ENCODE measurements around the gene TAF6. TPM values are rescaled to one million over a fixed set of nuclear protein-coding genes. Genes with fewer than 3 reads are reported as not detected.
A peak's percentile ranks its signal among the peaks of the same experiment; 100 is the strongest.

TAF6 gene
- total and polyA plus RNA-seq, 9 of the 15 experiments (the other 6 are each of a cell fraction or from before 2014, with no cell fraction given) = 0.78 to 78.7 (median 21.3) TPM

GRCh38 chr7:100124301-100125230, 5.4 kb upstream of the TAF6 start:
- peak overlapping the region; percentile 74 for H3K4me2 ChIP-seq (ENCODE audit: insufficient read depth, low read length)
- 50% methylated on average over 4 of the region's 4 CpGs for WGBS (ENCODE audit: insufficient coverage, low coverage, missing lambda C conversion rate)
- H3K36me3 ChIP-seq (ENCODE audit: control insufficient read depth, insufficient read depth, low read length) = no peaks in the 10 kb centered on the region
- DNase-seq (ENCODE audit: extremely low read depth in 1 of 4, low spot score in 3 of 4) = peak; percentile 48 to 80 (median 63)
- H3K9me3 ChIP-seq (replicated peaks; ENCODE audit: control insufficient read depth, insufficient read depth, low read depth, low read length) = no peaks in the 10 kb centered on the region
- 0 out of 2 replicates have a peak, but pooled peaks cover 3% of the 10 kb centered on the region for H4K20me1 ChIP-seq (replicated peaks; ENCODE audit: control insufficient read depth, insufficient read depth, low read length)
- no TSS peak for BruUV-seq (replicated peaks)
- POLR2A ChIA-PET = interaction anchor here (0.6 to 5.7 kb wide), 23 partner anchors 9 to 877 kb away, joined by 3 to 45 read pairs (median 3); partner anchors contain the start of genes AP4M1, COPS6, MCM7 and MEPCE
- peak; percentile 77 for FAIRE-seq
- intact Hi-C loops (cut with micrococcal nuclease) (loop anchor here (5.0 kb wide), 2 partner anchors 77 to 147 kb away; partner anchors contain the start of genes AZGP1 and ZSCAN21), in situ Hi-C loops (cut with MboI) (loop anchor here (5.0 kb wide), 2 partner anchors 132 to 207 kb away; partner anchors contain the start of gene TRIM4)
- H3K27ac ChIP-seq (ENCODE audit: extremely low read depth, low read depth, low read length) = peak overlapping the region; percentile 80
- H3K79me2 ChIP-seq (ENCODE audit: control insufficient read depth, insufficient read depth, low read length) = peaks cover 29% of the 10 kb centered on the region
- H3K27me3 ChIP-seq (ENCODE audit: control insufficient read depth in 2 of 2, insufficient read depth in 2 of 2, low read length in 2 of 2) = no peaks in the 10 kb centered on the region
- CTCF ChIA-PET (ENCODE audit: low intra/inter-chr PET ratio) = no interaction called here
- peak; percentile 33 for ATAC-seq
- no peaks in the 10 kb centered on the region for H3K9me1 ChIP-seq (ENCODE audit: control insufficient read depth, insufficient read depth, low read length)
- peak overlapping the region; percentile 61 to 69; a peak in 3 of 4 replicates for H3K9ac ChIP-seq (ENCODE audit: insufficient read depth in 1 of 2, low read depth in 2 of 2, low read length in 2 of 2)
- no peak overlapping the region for H2AFZ ChIP-seq (ENCODE audit: low read depth, low read length)
- peaks cover 42 to 70% of the 10 kb centered on the region in 2 experiments for H3K4me1 ChIP-seq (replicated peaks in 1 of 2; ENCODE audit: control insufficient read depth in 2 of 2, insufficient read depth in 2 of 2, low read length in 2 of 2)
- H3K4me3 ChIP-seq = no peak overlapping the region; the same call in 1 of the 2 replicates
- TF ChIP-seq ZFP30 (CRISPR knock-in tag; IDR thresholded peaks at IDR 0.05; ENCODE audit: borderline replicate concordance) = no peak
- 0 out of 2 replicates have a peak, but pooled peaks have one; percentile 45 for TF ChIP-seq MYNN (IDR thresholded peaks at IDR 0.05)
- no peak for TF ChIP-seq MYNN (CRISPR knock-in tag; IDR thresholded peaks at IDR 0.05)
- TF ChIP-seq SUPT5H (IDR thresholded peaks at IDR 0.05) = 0 out of 2 replicates have a peak, but pooled peaks have one; percentile 11
- TF ChIP-seq ELF4 (CRISPR knock-in tag; IDR thresholded peaks at IDR 0.05) = 0 out of 2 replicates have a peak, but pooled peaks have one; percentile 45
- peak; percentile 52 for TF ChIP-seq EP400 (IDR thresholded peaks at IDR 0.05)
- TF ChIP-seq, protein P1, sequence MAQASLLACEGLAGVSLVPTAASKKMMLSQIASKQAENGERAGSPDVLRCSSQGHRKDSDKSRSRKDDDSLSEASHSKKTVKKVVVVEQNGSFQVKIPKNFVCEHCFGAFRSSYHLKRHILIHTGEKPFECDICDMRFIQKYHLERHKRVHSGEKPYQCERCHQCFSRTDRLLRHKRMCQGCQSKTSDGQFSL (CRISPR knock-in tag; IDR thresholded peaks at IDR 0.05) = no peak
- TF ChIP-seq, protein P1 (tag; IDR thresholded peaks at IDR 0.05) = peak in 1 of 2 experiments; percentile 74; a peak in 2 of 4 replicates
- TF ChIP-seq MNT (conservative IDR thresholded peaks at IDR 0.05) = 0 out of 4 replicates have a peak, but pooled peaks of 1 of the 2 experiments have one; percentile 14
- 0 out of 2 replicates have a peak, but pooled peaks have one; percentile 15 for TF ChIP-seq NCOR1 (IDR thresholded peaks at IDR 0.05)
- no peak for TF ChIP-seq CEBPG (CRISPR knock-in tag; IDR thresholded peaks at IDR 0.05)
- TF ChIP-seq CEBPG (tag; conservative IDR thresholded peaks at IDR 0.05 in 1 of 2, IDR thresholded peaks at IDR 0.05 in 1 of 2) = no peak
- TF ChIP-seq, protein P2, sequence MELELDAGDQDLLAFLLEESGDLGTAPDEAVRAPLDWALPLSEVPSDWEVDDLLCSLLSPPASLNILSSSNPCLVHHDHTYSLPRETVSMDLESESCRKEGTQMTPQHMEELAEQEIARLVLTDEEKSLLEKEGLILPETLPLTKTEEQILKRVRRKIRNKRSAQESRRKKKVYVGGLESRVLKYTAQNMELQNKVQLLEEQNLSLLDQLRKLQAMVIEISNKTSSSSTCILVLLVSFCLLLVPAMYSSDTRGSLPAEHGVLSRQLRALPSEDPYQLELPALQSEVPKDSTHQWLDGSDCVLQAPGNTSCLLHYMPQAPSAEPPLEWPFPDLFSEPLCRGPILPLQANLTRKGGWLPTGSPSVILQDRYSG (tag; conservative IDR thresholded peaks at IDR 0.05; ENCODE audit: low read depth) = peak; percentile 50
- 0 out of 2 replicates have a peak, but pooled peaks have one; percentile 22 for TF ChIP-seq ZNF584 (CRISPR knock-in tag; IDR thresholded peaks at IDR 0.05; ENCODE audit: low read depth)
- peak; percentile 18; the same call in 1 of the 2 replicates for TF ChIP-seq ZNF766 (CRISPR knock-in tag; conservative IDR thresholded peaks at IDR 0.05)
- no peak for TF ChIP-seq E2F3 (CRISPR knock-in tag; IDR thresholded peaks at IDR 0.05)
- peak; percentile 9; the same call in 1 of the 2 replicates for TF ChIP-seq TCF3 (CRISPR knock-in tag; IDR thresholded peaks at IDR 0.05)
- 0 out of 2 replicates have a peak, but pooled peaks have one; percentile 5 for TF ChIP-seq CBFA2T3 (IDR thresholded peaks at IDR 0.05)

All from K562 (cell line).